Vagina (tissue), 2 donors: Measurements from ENCODE around the gene SLC25A41. TPM values are rescaled to one million over a fixed set of nuclear protein-coding genes. Genes with fewer than 3 reads are reported as not detected.

Source experiments
- DNase-seq, 2 donors: peaks; one replicate each; pipeline ENCODE4 v3.0.0-alpha.2; 2017; ENCODE audit errors: extremely low spot score in 2 of 2
- H3K27ac ChIP-seq: fragments of 200-600 bp; sonication (generic); one replicate; pipeline ENCODE4 v1.5.1; 2019
- H3K27me3 ChIP-seq: fragments of 200-600 bp; sonication (generic); one replicate; pipeline ENCODE4 v1.5.1; 2019
- H3K36me3 ChIP-seq, 2 donors: fragments of 200-600 bp; sonication (generic); one replicate each; pipeline ENCODE4 v1.5.1; 2017 to 2019
- H3K4me1 ChIP-seq: fragments of 200-600 bp; sonication (generic); one replicate; pipeline ENCODE4 v1.5.1; 2019
- H3K4me3 ChIP-seq, 2 donors: fragments of 200-600 bp; sonication (generic); 1 replicate in 1 of 2; 2 replicates in 1 of 2; pipeline ENCODE4 v1.5.1; 2016 to 2019
- H3K9me3 ChIP-seq: fragments of 200-600 bp; sonication (generic); one replicate; pipeline ENCODE4 v1.5.1; 2019
- POLR2A ChIP-seq, 2 donors: fragments of 450-650 bp; IDR thresholded peaks; one replicate each; pipeline ENCODE4 v1.6.1; 2017; ENCODE audit warnings: antibody characterized with exemption in 2 of 2, mild to moderate bottlenecking in 2 of 2, moderate library complexity in 2 of 2
- POLR2AphosphoS5 ChIP-seq, 2 donors: sonication (generic); formaldehyde crosslinking; IDR thresholded peaks; one replicate each; pipeline ENCODE4 v1.9.0; 2017; ENCODE audit warnings: antibody characterized with exemption in 2 of 2, mild to moderate bottlenecking in 2 of 2, low read depth in 1 of 2; ENCODE audit not compliant: insufficient read depth in 1 of 2
- intact Hi-C: fragments of 100-400 bp; cut with DNase I; formaldehyde crosslinking; loops from one replicate; pipeline ENCODE4 v1.15.1; 2023
- total RNA-seq: library from RNA; depleted of rRNA; stranded (reverse); fragments of >200 nt; gene quantifications from one replicate; pipeline ENCODE4 v1.2.3, GENCODE V29; 2016
- TF ChIP-seq, protein P1 (sequence below), 3 experiments: fragments of 450-650 bp in 2 of 3; fragments of 200-600 bp in 1 of 3; sonication (generic) in 1 of 3; IDR thresholded peaks; one replicate each; pipeline ENCODE4 v1.5.1; 2017 to 2019; ENCODE audit warnings: antibody characterized with exemption in 3 of 3, mild to moderate bottlenecking in 2 of 3, moderate library complexity in 2 of 3

SLC25A41 gene
- total RNA-seq, 1 donor from 2014 or later = not detected

DNA sequence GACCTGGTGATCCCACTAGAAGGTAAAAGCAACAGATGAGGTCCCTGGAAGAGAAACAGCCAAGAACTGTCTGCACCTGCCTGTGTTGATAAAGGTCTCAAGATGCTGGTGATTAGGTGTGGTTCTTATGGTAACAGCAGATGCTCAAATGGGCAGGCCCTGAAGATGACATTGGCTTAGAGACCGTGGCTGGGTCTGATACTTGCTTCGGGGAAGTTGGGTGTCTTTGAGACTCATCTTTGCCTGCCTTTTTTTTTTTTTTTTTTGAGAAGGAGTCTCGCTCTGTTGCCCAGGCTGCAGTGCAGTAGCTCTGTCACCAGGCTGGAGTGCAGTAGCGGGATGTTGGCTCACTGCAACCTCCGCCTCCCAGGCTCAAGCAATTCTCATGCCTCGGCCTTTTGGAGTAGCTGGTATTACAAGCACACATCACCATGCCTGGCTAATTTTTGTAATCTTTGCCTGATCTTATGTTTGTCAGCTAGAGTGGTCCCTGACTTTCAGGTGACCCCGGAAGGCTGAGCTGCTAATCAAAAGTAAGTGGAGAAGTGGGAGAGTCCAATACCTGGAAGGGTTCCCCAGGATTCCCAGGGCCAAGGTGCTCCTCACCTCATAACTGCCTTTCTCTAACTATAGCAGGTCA, 18.1 kb upstream of the SLC25A41 start:
- no peak overlapping the region for H3K27ac ChIP-seq
- H3K4me1 ChIP-seq = no peaks in the 10 kb centered on the region
- H3K36me3 ChIP-seq = peaks cover 3 to 36% of the 10 kb centered on the region in 2 donors
- H3K4me3 ChIP-seq = no peak overlapping the region
- no peaks in the 10 kb centered on the region for H3K27me3 ChIP-seq
- no peak for DNase-seq
- H3K9me3 ChIP-seq = peaks cover 10% of the 10 kb centered on the region
- TF ChIP-seq, protein P1, sequence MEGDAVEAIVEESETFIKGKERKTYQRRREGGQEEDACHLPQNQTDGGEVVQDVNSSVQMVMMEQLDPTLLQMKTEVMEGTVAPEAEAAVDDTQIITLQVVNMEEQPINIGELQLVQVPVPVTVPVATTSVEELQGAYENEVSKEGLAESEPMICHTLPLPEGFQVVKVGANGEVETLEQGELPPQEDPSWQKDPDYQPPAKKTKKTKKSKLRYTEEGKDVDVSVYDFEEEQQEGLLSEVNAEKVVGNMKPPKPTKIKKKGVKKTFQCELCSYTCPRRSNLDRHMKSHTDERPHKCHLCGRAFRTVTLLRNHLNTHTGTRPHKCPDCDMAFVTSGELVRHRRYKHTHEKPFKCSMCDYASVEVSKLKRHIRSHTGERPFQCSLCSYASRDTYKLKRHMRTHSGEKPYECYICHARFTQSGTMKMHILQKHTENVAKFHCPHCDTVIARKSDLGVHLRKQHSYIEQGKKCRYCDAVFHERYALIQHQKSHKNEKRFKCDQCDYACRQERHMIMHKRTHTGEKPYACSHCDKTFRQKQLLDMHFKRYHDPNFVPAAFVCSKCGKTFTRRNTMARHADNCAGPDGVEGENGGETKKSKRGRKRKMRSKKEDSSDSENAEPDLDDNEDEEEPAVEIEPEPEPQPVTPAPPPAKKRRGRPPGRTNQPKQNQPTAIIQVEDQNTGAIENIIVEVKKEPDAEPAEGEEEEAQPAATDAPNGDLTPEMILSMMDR (IDR thresholded peaks at IDR 0.05) = no peak
- TF ChIP-seq POLR2AphosphoS5 (IDR thresholded peaks at IDR 0.05; ENCODE audit: insufficient read depth in 1 of 2, low read depth in 1 of 2) (no peak), POLR2A (IDR thresholded peaks at IDR 0.05) (no peak)
- intact Hi-C loops = no loop called here

- no peaks in the 10 kb centered on the region for H3K4me1 ChIP-seq
- H3K9me3 ChIP-seq = peaks cover 10% of the 10 kb centered on the region
- no peak overlapping the region for H3K4me3 ChIP-seq
- DNase-seq = no peak
- H3K36me3 ChIP-seq = peaks cover 3 to 24% of the 10 kb centered on the region in 2 donors
- H3K27ac ChIP-seq = no peak overlapping the region
- H3K27me3 ChIP-seq = no peaks in the 10 kb centered on the region
- intact Hi-C loops = no loop called here
- TF ChIP-seq, protein P1 (IDR thresholded peaks at IDR 0.05) = no peak
- no peak for TF ChIP-seq POLR2A (IDR thresholded peaks at IDR 0.05)
Measured at GRCh38 chr19:6450166-6450565, 16.6 kb upstream of the SLC25A41 start.

DNA sequence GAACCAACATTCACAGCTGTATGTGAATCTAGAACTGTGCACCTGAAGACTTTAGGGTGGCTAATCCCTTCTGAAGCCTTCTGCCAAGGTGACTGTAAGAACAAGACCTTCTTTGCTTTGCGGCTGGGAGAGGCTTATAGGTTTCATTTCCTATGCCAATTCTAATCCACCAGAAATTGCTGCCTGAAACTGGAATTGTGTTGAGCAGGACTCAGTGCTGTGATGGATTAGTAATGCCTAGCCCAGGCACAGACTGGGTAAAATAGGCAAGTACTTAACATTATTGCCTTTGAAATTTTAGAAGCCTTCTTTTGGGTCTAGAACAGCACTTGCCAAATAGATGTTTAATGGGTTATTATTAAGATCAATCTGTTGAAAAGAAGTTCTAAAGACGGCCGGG, 14.5 kb upstream of the SLC25A41 start:
- Histone ChIP-seq H3K36me3 (peaks cover 0 to 3% of the 10 kb centered on the region in 2 donors), H3K27me3 (no peaks in the 10 kb centered on the region), H3K4me1 (no peaks in the 10 kb centered on the region), H3K27ac (no peak overlapping the region), H3K9me3 (no peaks in the 10 kb centered on the region), H3K4me3 (no peak overlapping the region)
- no peak for DNase-seq
- TF ChIP-seq POLR2A (IDR thresholded peaks at IDR 0.05) = no peak
- TF ChIP-seq, protein P1 (IDR thresholded peaks at IDR 0.05) = no peak
- no peak for TF ChIP-seq POLR2AphosphoS5 (IDR thresholded peaks at IDR 0.05; ENCODE audit: insufficient read depth in 1 of 2, low read depth in 1 of 2)
- intact Hi-C loops = no loop called here

DNA sequence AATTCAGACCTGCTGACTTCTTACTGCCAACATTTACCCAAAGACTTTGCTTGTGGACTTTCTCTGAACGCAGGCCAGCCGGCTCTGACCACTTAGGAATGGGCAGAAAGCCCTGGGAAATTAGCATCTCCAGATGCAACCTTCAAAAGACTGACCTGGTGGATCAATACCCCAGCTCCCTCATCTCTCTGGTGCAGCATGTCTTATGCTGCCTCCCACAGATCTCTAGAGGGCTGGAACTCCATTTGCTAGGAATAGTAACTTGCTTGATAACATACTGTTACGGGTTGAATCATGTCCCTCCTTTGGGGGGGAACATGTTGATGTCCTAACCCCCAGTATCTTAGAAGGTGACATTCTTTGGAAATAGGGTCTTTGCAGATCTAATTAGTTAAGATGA, 12.9 kb upstream of the SLC25A41 start:
- no peaks in the 10 kb centered on the region for H3K36me3 ChIP-seq
- no peak for TF ChIP-seq POLR2AphosphoS5 (IDR thresholded peaks at IDR 0.05; ENCODE audit: insufficient read depth in 1 of 2, low read depth in 1 of 2)
- no peak for TF ChIP-seq POLR2A (IDR thresholded peaks at IDR 0.05)
- TF ChIP-seq, protein P1 (IDR thresholded peaks at IDR 0.05) = no peak
- no peaks in the 10 kb centered on the region for H3K27me3 ChIP-seq
- H3K4me1 ChIP-seq = no peaks in the 10 kb centered on the region
- no peak overlapping the region for H3K4me3 ChIP-seq
- H3K9me3 ChIP-seq = no peaks in the 10 kb centered on the region
- intact Hi-C loops = no loop called here
- DNase-seq = no peak
- H3K27ac ChIP-seq = no peak overlapping the region

DNA sequence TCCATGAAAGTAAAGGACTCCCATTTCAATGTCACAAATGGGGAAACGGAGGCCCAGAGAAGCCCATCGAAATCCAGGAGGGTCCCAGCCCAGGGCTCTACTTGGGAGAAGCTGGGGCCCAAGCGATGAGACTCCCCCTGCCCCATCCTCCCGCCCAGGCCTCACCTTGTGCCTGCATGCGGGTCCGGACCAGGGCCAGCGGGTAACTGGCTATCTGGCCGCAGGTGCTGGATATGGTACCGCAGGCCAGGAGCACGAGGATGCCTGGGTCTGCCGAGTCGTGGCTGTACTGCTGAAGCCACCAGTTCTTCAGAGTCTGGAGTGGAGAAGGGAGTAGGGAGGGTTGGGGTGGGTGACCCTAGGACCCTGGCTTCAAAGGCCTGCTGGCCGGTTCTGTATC, 10.4 kb upstream of the SLC25A41 start:
- no peaks in the 10 kb centered on the region for H3K36me3 ChIP-seq
- no peak for TF ChIP-seq POLR2AphosphoS5 (IDR thresholded peaks at IDR 0.05; ENCODE audit: insufficient read depth in 1 of 2, low read depth in 1 of 2)
- TF ChIP-seq, protein P1 (IDR thresholded peaks at IDR 0.05) = no peak
- no peak for TF ChIP-seq POLR2A (IDR thresholded peaks at IDR 0.05)
- intact Hi-C loops = no loop called here

More for the DNA sequence above, 10.4 kb upstream of the SLC25A41 start:
- H3K27me3 ChIP-seq = no peaks in the 10 kb centered on the region
- H3K9me3 ChIP-seq = no peaks in the 10 kb centered on the region
- H3K4me1 ChIP-seq = no peaks in the 10 kb centered on the region
- H3K4me3 ChIP-seq = no peak overlapping the region
- no peak for DNase-seq
- H3K27ac ChIP-seq = no peak overlapping the region
